ENCODE measurements around the gene POM121C.
"Not testable (repeated sequence)": the region's sequence is repeated elsewhere in the genome, so short reads cannot be mapped to it uniquely, and the experiment has no call there.

DNA sequence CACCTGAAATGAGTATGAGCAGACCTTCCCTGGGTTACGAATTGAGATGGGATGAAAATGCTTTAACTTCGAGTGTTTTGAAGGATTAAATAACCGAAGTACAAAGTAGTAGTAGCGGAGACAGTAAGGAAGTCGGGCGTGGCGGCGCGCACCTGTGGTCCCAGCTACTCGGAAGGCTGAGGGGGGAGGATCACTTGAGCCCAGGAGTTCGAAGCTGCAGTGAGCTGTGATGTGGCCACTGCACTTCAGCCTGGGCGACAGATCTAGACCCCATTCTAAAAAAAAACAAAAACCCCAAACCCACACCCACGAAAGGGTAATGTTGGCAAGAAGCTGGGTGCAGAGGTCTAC is 75.3 kb downstream of the POM121C start:
- TF ChIP-seq, protein P1, sequence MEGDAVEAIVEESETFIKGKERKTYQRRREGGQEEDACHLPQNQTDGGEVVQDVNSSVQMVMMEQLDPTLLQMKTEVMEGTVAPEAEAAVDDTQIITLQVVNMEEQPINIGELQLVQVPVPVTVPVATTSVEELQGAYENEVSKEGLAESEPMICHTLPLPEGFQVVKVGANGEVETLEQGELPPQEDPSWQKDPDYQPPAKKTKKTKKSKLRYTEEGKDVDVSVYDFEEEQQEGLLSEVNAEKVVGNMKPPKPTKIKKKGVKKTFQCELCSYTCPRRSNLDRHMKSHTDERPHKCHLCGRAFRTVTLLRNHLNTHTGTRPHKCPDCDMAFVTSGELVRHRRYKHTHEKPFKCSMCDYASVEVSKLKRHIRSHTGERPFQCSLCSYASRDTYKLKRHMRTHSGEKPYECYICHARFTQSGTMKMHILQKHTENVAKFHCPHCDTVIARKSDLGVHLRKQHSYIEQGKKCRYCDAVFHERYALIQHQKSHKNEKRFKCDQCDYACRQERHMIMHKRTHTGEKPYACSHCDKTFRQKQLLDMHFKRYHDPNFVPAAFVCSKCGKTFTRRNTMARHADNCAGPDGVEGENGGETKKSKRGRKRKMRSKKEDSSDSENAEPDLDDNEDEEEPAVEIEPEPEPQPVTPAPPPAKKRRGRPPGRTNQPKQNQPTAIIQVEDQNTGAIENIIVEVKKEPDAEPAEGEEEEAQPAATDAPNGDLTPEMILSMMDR (conservative IDR thresholded peaks at IDR 0.05), result not testable (repeated sequence)
- TF ChIP-seq EZH2 (IDR thresholded peaks at IDR 0.05; ENCODE audit: low read depth), result not testable (repeated sequence)

Measured in PC-9 (cell line).